A172 (cell line): ENCODE measurements around the gene ACTR3C. TPM values are rescaled to one million over a fixed set of nuclear protein-coding genes. Genes with fewer than 3 reads are reported as not detected.
"Not testable (repeated sequence)": the region's sequence is repeated elsewhere in the genome, so short reads cannot be mapped to it uniquely, and the experiment has no call there.

Source experiments
- DNase-seq: peaks from one replicate; pipeline ENCODE4 v3.0.0-alpha.2; 2015; ENCODE audit warnings: low spot score
- total RNA-seq: library from RNA; depleted of rRNA; stranded (reverse); fragments of >200 nt; shearing (Covaris generic); gene quantifications from 2 replicates; pipeline ENCODE4 v1.2.3, GENCODE V29; 2014; rRNA removed

The ACTR3C gene
- total RNA-seq, 1 experiment from 2014 or later: 0.88 TPM

GRCh38 chr7:150204577-150204976, 118.8 kb downstream of the ACTR3C start:
- not testable (repeated sequence) for DNase-seq

DNA sequence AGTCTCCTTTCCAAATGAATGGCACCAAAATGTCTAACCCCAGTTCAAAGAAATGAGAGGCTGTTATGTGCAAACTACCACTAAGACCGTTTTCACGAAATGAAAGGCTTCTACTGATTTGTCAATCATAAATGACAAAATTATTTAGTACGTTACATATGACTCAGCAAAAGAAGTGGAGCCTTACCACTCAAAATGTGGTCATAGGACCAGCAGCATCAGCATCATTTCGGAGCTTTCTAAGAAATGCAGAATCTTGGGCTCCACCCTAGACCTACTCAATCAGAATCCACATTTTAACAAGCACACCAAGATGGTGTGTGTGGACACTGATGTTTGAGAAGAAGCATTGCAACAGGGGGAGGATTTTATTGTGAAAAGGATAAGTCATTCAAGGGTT, 120.5 kb downstream of the ACTR3C start:
- not testable (repeated sequence) for DNase-seq

Other genes with a start within 250 kb of the ACTR3C start
- gene LRRC61, start 190 bp downstream of the ACTR3C start, total RNA-seq: 0.67 TPM in 1 of 2 replicates, not detected in the other
- gene RARRES2, start 18.1 kb upstream of the ACTR3C start, total RNA-seq: 48.7 and 50.4 TPM in 2 replicates
- 237 and 258 TPM in 2 replicates for gene REPIN1, start 45.3 kb upstream of the ACTR3C start, total RNA-seq
- gene ZNF775, start 55.8 kb upstream of the ACTR3C start, total RNA-seq: 5.7 and 11.1 TPM in 2 replicates
- gene GIMAP8, start 127.1 kb upstream of the ACTR3C start, total RNA-seq: not detected in 2 replicates
- gene GIMAP7, start 191.3 kb upstream of the ACTR3C start, total RNA-seq: not detected in 2 replicates
- gene GIMAP4, start 243.8 kb upstream of the ACTR3C start, total RNA-seq: not detected in 2 replicates